GM12864 (cell line): Measurements from ENCODE around the gene SPNS2.

ENCODE experiments used
- DNase-seq: peaks from one replicate; pipeline ENCODE4 v3.0.0-alpha.2; 2011; ENCODE audit warnings: low read depth
- H3K4me3 ChIP-seq: 2 replicates; pipeline ENCODE4 v1.5.1; 2011; ENCODE audit warnings: mild to moderate bottlenecking, low read depth, low read length, control low read depth
- TF ChIP-seq, protein P1 (sequence below): IDR thresholded peaks from 2 replicates; pipeline ENCODE4 v1.5.1; 2011; ENCODE audit warnings: low read depth, mild to moderate bottlenecking, moderate library complexity, low read length, control low read depth, inconsistent platforms; ENCODE audit errors: missing control alignments

Gene SPNS2

DNA sequence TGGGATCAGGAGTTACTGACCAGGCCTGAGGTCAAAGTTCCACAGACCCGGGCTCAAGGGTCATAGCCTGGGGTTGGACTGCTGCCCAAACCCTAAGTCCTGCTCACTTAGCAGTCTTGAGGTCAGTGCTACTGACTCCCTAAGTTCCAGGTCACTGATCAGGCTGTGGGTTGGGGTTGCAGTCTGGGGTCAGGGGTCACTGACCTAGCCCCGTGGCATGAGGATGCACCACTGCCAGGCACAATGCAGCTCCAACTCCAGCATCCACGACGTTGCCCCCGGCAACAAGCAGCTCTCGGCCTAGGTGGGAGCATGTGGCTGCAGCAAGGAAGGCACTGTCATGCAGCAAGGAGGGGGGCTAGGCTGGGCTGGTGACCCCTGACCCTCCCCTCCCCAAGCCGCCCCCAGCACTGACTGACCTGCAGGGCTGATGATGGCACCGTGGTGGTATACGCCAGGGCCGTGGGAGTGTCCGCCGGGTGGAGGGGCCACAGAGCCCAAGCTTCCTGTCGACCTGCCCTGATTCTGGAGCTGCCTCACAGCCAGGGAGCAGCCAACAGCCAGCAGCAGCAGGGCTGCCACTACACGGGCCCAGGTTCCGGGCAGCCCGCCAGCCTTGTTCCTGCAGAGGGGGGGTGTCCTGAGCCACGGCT lies 60.6 kb downstream of the SPNS2 start:
- no peak overlapping the region for H3K4me3 ChIP-seq
- no peak for DNase-seq
- TF ChIP-seq, protein P1, sequence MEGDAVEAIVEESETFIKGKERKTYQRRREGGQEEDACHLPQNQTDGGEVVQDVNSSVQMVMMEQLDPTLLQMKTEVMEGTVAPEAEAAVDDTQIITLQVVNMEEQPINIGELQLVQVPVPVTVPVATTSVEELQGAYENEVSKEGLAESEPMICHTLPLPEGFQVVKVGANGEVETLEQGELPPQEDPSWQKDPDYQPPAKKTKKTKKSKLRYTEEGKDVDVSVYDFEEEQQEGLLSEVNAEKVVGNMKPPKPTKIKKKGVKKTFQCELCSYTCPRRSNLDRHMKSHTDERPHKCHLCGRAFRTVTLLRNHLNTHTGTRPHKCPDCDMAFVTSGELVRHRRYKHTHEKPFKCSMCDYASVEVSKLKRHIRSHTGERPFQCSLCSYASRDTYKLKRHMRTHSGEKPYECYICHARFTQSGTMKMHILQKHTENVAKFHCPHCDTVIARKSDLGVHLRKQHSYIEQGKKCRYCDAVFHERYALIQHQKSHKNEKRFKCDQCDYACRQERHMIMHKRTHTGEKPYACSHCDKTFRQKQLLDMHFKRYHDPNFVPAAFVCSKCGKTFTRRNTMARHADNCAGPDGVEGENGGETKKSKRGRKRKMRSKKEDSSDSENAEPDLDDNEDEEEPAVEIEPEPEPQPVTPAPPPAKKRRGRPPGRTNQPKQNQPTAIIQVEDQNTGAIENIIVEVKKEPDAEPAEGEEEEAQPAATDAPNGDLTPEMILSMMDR, result no peak

DNA sequence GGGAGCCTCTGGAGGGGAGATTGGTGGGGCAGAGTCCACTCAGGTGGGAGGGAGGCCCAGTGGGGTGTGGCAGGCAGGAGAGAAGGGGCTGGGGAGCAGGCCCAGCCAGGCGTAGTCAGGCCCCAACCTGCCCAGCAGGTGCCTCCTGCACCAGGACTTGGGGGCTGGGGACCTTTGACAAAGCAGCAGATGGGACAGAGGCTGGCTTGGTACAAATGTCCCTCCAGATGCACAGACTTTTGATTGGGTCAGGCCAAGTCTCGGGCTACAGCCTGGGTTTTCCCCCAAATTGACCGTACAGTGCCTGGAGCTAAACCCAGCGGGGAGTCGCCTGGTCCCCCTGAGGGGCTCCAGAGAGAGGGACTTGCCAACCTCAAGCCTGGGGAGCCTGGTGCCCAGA lies 61.3 kb downstream of the SPNS2 start:
- no peak for DNase-seq
- TF ChIP-seq, protein P1, result no peak
- no peak overlapping the region for H3K4me3 ChIP-seq

DNA sequence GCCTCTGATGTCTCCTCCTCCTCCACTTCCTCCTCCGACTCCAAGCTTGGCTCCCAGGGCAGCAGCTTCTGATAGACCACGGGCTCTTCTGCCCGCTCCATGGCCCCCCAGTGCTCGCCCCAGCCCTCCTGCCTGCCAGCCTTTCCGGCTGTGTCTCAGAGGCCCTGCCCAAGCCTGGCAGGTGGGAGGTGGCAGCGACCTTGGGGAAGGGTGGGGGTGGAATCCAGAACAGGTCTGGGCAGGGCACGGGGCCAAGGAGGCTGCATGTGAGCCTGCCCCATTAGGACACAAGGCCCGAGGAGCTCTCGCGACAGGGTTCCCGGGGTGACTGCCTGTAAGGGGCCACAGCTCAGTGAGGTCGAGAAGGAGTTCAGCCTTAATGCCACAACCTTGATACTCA lies 61.7 kb downstream of the SPNS2 start, which contains the start of gene GGT6:
TSS of gene GGT6 (minus strand) at position 157 of the 400 bp plus-strand sequence. CDS start at position 101, 56 bp downstream.
- DNase-seq, result no peak
- no peak within 1 kb of the TSS for H3K4me3 ChIP-seq
- TF ChIP-seq, protein P1, result no peak

DNA sequence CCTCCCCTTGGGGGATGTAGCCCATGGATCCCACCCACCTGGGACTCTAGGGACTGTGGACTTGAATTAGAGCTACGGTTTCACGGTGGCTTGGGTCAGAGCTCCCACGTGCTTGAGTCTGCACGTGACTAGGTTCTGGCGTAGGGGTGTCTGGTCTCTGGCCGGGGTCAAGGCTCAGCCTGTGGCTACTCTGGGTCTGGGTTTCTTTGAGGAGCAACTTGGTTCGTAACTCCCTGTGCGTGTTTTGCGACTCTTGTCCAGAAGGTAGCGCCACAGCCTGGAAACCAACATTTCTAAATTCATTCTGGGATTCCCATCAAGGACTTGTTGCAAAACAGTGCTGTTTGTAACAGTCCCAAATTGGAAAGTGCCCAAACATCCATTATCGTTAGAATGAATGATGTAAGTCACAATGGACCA lies 62.2 kb downstream of the SPNS2 start:
- H3K4me3 ChIP-seq, result no peak overlapping the region
- DNase-seq, result no peak
- TF ChIP-seq, protein P1, result no peak

DNA sequence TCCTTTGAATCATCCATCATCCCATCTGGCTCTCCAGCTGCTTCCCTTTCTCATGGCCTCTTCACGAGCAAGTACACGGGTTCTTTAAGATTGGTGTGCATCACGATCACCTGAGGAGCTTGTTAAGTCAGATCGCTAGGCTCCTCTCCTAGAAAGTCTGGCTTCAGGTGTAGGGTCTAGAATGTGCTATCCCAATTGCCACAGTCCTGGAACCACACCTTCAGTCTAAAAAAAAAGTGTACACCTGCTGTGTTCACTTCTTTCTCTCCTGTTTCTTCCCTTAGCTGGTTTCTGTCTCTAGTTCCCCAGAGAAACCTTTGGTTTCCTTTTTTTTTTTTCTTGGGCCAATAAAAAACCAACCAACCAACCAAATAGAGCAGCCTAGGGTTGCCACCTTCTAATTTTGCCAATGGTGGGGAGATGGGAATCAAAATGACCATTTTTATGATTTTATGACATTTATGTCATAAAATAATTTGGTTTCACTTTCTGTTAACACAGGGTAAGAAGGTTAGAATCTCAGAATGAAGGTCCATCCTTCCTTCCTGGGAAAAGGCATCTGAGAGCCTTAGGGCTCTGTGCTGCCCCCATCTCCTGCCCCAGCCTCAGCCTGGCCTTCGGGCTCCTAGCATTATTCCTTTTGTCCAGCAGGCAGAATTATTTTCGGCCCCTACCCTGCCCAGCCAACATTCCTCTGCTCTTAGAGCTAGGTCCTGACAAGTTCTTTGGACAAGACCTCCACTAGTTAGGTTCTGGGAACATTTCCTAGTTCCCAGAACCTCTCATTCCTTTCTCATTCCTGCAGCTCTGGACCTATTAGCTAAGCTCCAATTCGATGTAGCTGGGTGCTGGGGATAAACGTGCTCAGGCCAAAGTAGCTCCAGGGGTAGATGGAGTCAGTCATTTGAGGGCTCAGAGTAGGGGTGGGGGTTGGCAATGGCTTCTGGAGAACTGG lies 63.6 kb downstream of the SPNS2 start:
- no peak overlapping the region; the same call in 1 of the 2 replicates for H3K4me3 ChIP-seq
- DNase-seq, result no peak
- TF ChIP-seq, protein P1, result no peak

DNA sequence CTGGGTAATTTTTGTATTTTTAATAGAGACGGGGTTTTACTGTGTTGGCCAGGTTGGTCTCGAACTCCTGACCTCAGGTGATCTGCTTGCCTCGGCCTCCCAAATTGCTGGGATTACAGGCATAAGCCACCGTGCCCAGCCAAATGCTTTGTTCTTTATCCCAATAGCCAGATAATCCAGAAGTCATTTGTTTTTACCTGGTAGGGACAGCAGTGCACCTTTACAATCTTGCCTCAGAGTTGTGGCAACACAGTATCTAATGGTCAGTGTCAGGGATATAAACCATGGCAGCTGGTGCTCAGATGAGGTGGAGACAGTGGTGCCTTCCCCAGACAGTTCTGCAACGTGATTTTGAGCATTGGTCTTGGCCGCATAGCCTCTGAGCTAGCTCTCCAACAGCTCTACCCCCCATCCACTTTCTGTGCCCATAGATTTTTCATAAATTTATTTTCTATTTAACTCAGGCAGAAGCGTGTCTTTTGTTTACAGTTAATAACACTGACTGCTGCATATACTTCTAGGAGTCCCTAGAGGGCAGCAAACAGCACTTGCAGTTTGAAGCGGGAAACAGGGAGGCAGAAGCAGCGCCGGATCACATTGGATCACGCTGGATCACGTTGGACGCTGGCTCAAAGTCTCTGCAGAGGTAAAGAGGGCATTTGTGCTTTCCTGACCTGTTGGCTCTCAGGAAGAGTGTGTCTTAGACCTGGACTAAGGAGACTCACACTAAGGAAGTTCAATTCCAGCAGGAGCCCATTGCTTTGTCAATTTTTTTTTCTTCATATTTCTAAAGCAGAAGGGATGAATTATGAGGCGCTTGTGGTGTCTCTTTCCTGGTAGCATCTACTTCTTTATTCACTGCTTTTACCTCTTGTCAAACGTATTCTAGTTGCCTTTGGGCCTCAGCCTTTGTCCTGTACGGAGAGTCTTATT lies 66.8 kb downstream of the SPNS2 start:
- DNase-seq, result peak; percentile 46
- TF ChIP-seq, protein P1, result peak; percentile 86
- no peak overlapping the region for H3K4me3 ChIP-seq
